Neural progenitor cell (in vitro differentiated cells): ENCODE data around the gene SLMAP. TPM values are rescaled to one million over a fixed set of nuclear protein-coding genes. Genes with fewer than 3 reads are reported as not detected.

Experiments
- DNase-seq: peaks from one replicate; pipeline ENCODE4 v3.0.0-alpha.2; 2016; ENCODE audit warnings: low spot score
- H2AFZ ChIP-seq: fragments of 200-600 bp; sonication (generic); replicated peaks from 2 replicates; pipeline ENCODE4 v1.6.1; 2016; ENCODE audit warnings: antibody characterized with exemption
- H3F3A ChIP-seq: fragments of 200-600 bp; sonication (generic); 2 replicates; pipeline ENCODE4 v1.6.1; 2016; ENCODE audit warnings: antibody characterized with exemption, low read depth
- H3K27ac ChIP-seq: fragments of 200-600 bp; sonication (generic); 2 replicates; pipeline ENCODE4 v1.5.1; 2016; ENCODE audit warnings: mild to moderate bottlenecking
- H3K27me3 ChIP-seq: fragments of 200-600 bp; sonication (generic); 2 replicates; pipeline ENCODE4 v1.6.1; 2016; ENCODE audit warnings: mild to moderate bottlenecking, moderate library complexity
- H3K36me3 ChIP-seq: fragments of 200-600 bp; sonication (generic); 2 replicates; pipeline ENCODE4 v1.5.1; 2016
- H3K4me1 ChIP-seq: fragments of 200-600 bp; sonication (generic); 2 replicates; pipeline ENCODE4 v1.6.1; 2016; ENCODE audit warnings: mixed run types
- H3K4me2 ChIP-seq: fragments of 200-600 bp; sonication (generic); 2 replicates; pipeline ENCODE4 v1.6.1; 2016
- H3K4me3 ChIP-seq: fragments of 200-600 bp; sonication (generic); 2 replicates; pipeline ENCODE4 v1.5.1; 2016
- H3K79me2 ChIP-seq: fragments of 200-600 bp; sonication (generic); 2 replicates; pipeline ENCODE4 v1.6.1; 2016; ENCODE audit warnings: low read depth
- H3K9ac ChIP-seq: fragments of 200-600 bp; sonication (generic); 2 replicates; pipeline ENCODE4 v1.6.1; 2016
- H3K9me3 ChIP-seq: fragments of 200-600 bp; sonication (generic); 2 replicates; pipeline ENCODE4 v1.5.1; 2016; ENCODE audit warnings: low read depth
- H4K20me1 ChIP-seq: fragments of 200-600 bp; sonication (generic); 2 replicates; pipeline ENCODE4 v1.6.1; 2016; ENCODE audit warnings: low read depth
- H3K27ac Mint-ChIP-seq: 3 replicates; pipeline ENCODE4 v1.8.0; 2021; ENCODE audit warnings: mixed read lengths
- H3K27me3 Mint-ChIP-seq: 2 replicates; pipeline ENCODE4 v1.8.0; 2022; ENCODE audit warnings: low read depth, mild to moderate bottlenecking, inconsistent platforms, moderate library complexity, mixed read lengths; ENCODE audit not compliant: insufficient read depth
- H3K36me3 Mint-ChIP-seq: 3 replicates; pipeline ENCODE4 v1.8.0; 2021; ENCODE audit warnings: mixed read lengths
- H3K4me1 Mint-ChIP-seq: 3 replicates; pipeline ENCODE4 v1.8.0; 2021; ENCODE audit warnings: mixed read lengths
- H3K4me3 Mint-ChIP-seq: 3 replicates; pipeline ENCODE4 v1.8.0; 2021; ENCODE audit warnings: mild to moderate bottlenecking, moderate library complexity, mixed read lengths
- H3K9me3 Mint-ChIP-seq: 3 replicates; pipeline ENCODE4 v1.8.0; 2020; ENCODE audit warnings: mixed read lengths
- EZH2 ChIP-seq: fragments of 200-600 bp; sonication (generic); IDR thresholded peaks from 2 replicates; pipeline ENCODE4 v1.6.1; 2017; ENCODE audit warnings: antibody characterized with exemption, mild to moderate bottlenecking, moderate library complexity
- EZH2phosphoT487 ChIP-seq: fragments of 200-600 bp; sonication (generic); IDR thresholded peaks from 2 replicates; pipeline ENCODE4 v1.6.1; 2017; ENCODE audit warnings: antibody characterized with exemption
- total RNA-seq: library from RNA; depleted of rRNA; stranded (reverse); fragments of >200 nt; gene quantifications from 2 replicates; pipeline ENCODE4 v1.2.3, GENCODE V29; 2015; ENCODE audit warnings: low replicate concordance
- TF ChIP-seq, protein P1 (sequence below): fragments of 200-600 bp; sonication (generic); IDR thresholded peaks from 2 replicates; pipeline ENCODE4 v1.5.1; 2017; ENCODE audit warnings: antibody characterized with exemption, mild to moderate bottlenecking

The SLMAP gene
- total RNA-seq, 1 donor from 2014 or later: 59.4 TPM

GRCh38 chr3:57903124-57903890 lies 147.2 kb downstream of the SLMAP start:
- Histone ChIP-seq H3K4me2 (no peak overlapping the region), H4K20me1 (no peaks in the 10 kb centered on the region), H2AFZ (no peak overlapping the region), H3K79me2 (no peaks in the 10 kb centered on the region), H3F3A (no peaks in the 10 kb centered on the region), H3K9me3 (no peaks in the 10 kb centered on the region), H3K27me3 (no peaks in the 10 kb centered on the region), H3K4me1 (no peaks in the 10 kb centered on the region), H3K36me3 (no peaks in the 10 kb centered on the region), H3K9ac (no peak overlapping the region), H3K27ac (no peak overlapping the region), H3K4me3 (no peak overlapping the region)
- Mint-ChIP-seq H3K36me3 (peaks cover 10% of the 10 kb centered on the region), H3K4me1 (no peaks in the 10 kb centered on the region), H3K9me3 (no peaks in the 10 kb centered on the region), H3K27ac (no peak overlapping the region), H3K4me3 (no peak overlapping the region), H3K27me3 (no peaks in the 10 kb centered on the region)
- TF ChIP-seq, protein P1, sequence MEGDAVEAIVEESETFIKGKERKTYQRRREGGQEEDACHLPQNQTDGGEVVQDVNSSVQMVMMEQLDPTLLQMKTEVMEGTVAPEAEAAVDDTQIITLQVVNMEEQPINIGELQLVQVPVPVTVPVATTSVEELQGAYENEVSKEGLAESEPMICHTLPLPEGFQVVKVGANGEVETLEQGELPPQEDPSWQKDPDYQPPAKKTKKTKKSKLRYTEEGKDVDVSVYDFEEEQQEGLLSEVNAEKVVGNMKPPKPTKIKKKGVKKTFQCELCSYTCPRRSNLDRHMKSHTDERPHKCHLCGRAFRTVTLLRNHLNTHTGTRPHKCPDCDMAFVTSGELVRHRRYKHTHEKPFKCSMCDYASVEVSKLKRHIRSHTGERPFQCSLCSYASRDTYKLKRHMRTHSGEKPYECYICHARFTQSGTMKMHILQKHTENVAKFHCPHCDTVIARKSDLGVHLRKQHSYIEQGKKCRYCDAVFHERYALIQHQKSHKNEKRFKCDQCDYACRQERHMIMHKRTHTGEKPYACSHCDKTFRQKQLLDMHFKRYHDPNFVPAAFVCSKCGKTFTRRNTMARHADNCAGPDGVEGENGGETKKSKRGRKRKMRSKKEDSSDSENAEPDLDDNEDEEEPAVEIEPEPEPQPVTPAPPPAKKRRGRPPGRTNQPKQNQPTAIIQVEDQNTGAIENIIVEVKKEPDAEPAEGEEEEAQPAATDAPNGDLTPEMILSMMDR: no peak
- TF ChIP-seq EZH2phosphoT487 (no peak), EZH2 (no peak)
- no peak for DNase-seq

DNA sequence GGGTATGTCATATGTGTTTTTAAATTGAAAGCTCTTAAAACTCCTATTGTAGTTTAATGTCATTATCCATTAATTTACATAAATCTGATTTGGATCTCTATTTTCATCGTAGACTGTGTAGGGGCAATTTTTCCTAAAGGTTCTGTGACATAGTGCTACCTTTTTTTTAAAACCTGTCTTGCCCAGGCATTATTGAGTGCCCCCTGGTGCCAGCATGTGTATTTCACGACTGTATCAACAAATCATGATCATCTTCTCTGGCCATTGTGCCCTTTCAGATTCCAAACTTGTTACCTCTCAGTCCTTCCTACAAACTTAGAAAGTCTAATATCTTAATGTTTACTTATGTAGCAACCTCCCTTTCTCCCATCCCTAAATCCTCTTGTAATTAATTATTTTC lies 154.9 kb downstream of the SLMAP start:
- H3K36me3 Mint-ChIP-seq: peaks cover 9% of the 10 kb centered on the region
- H3K4me1 Mint-ChIP-seq: no peaks in the 10 kb centered on the region
- no peak overlapping the region for H3K27ac Mint-ChIP-seq
- H3K4me2 ChIP-seq: no peak overlapping the region
- no peaks in the 10 kb centered on the region for H4K20me1 ChIP-seq
- no peak overlapping the region for H3K4me3 ChIP-seq
- H3K79me2 ChIP-seq: no peaks in the 10 kb centered on the region
- TF ChIP-seq, protein P1: peak; percentile 57
- TF ChIP-seq EZH2: no peak
- H3K4me1 ChIP-seq: no peaks in the 10 kb centered on the region
- no peak overlapping the region for H3K4me3 Mint-ChIP-seq
- no peaks in the 10 kb centered on the region for H3K36me3 ChIP-seq
- no peaks in the 10 kb centered on the region for H3K9me3 ChIP-seq
- no peak overlapping the region for H2AFZ ChIP-seq
- H3F3A ChIP-seq: no peaks in the 10 kb centered on the region
- H3K9ac ChIP-seq: no peak overlapping the region
- H3K27ac ChIP-seq: no peak overlapping the region
- H3K9me3 Mint-ChIP-seq: no peaks in the 10 kb centered on the region
- DNase-seq: peak; percentile 35
- H3K27me3 ChIP-seq: no peaks in the 10 kb centered on the region
- H3K27me3 Mint-ChIP-seq: peaks cover 2% of the 10 kb centered on the region

DNA sequence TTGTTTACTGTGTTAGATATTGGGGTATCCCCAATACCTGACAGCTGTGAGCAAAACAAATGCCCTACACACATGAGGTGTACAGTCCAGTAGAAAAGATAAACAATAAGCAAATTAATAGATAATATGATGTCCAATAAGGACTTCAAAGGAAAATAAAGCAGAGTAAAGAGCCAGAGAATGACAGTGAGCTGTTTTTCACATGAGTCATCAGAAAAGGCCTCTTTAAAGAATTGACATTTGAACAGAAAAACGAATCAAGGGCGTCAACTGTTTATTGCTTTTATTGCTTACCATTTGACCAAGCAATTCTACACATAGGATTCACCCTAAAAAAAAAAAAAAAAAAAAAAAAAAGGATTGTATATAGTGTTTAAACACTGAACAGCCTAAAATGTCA lies 155.5 kb downstream of the SLMAP start:
- Histone ChIP-seq H3K4me2 (no peak overlapping the region), H3F3A (no peaks in the 10 kb centered on the region), H3K27ac (no peak overlapping the region), H3K4me1 (no peaks in the 10 kb centered on the region), H2AFZ (no peak overlapping the region), H3K4me3 (no peak overlapping the region), H3K9me3 (no peaks in the 10 kb centered on the region), H3K9ac (no peak overlapping the region), H3K79me2 (no peaks in the 10 kb centered on the region), H3K36me3 (peaks cover 2% of the 10 kb centered on the region), H4K20me1 (no peaks in the 10 kb centered on the region), H3K27me3 (no peaks in the 10 kb centered on the region)
- Mint-ChIP-seq H3K4me1 (no peaks in the 10 kb centered on the region), H3K9me3 (no peaks in the 10 kb centered on the region), H3K36me3 (peaks cover 13% of the 10 kb centered on the region), H3K27ac (no peak overlapping the region), H3K27me3 (peaks cover 2% of the 10 kb centered on the region), H3K4me3 (no peak overlapping the region)
- DNase-seq: no peak
- TF ChIP-seq, protein P1: no peak
- TF ChIP-seq EZH2phosphoT487 (no peak), EZH2 (no peak)
